Stimulated activated CD8-positive, alpha-beta memory T cell treated with anti-CD3 and anti-CD28 coated beads, Interleukin-7, amount 100 ng/mL, for 48 hours (primary cell): Measurements from ENCODE around the gene HOXD8.

Experiments used
- DNase-seq, 2 donors: peaks; one replicate each; pipeline ENCODE4 v3.0.0-alpha.2; 2020; ENCODE audit warnings: low read depth in 1 of 2; ENCODE audit errors: extremely low read depth in 1 of 2

The HOXD8 gene

GRCh38 chr2:176145085-176145969, 15.8 kb downstream of the HOXD8 start:
- no peak for DNase-seq

DNA sequence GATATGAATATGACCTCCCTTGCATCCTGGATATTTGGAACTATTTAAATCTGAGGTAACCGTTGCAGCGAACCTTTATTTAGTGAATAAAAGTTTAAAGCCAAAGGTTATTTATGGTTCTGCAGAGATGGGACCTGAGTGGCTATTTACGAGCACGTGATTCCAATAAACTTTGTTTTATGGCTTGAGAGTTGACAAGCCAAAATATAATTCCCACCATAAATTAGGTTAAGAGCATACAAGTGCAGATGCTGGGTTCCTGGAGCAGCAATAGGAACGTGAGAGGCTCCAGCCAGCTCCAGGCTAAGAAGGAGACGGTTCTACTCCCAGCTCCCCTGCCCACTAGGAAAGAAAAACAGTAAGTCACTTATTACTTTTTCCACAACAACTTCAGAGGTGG, 16.6 kb downstream of the HOXD8 start:
- DNase-seq, result no peak

DNA sequence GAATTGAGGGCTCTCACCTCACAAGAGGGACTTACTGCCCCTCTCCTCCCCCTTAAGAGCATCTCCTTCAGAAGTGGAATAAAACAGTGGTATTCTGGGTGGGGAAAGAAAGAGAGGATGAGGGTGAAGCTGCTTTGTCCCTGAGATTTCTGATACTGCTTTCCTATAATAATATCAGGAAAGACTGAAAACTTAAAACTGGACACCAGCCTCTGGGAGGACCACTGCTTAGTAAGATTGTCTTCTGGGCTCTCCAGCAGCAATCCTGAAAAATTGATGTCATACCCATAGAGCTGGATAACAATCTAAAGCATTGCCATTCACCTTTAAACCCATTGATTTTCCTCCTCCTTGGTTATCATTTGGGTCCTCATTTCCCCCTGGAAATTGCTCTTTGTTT, 17.1 kb downstream of the HOXD8 start:
- DNase-seq, result no peak

DNA sequence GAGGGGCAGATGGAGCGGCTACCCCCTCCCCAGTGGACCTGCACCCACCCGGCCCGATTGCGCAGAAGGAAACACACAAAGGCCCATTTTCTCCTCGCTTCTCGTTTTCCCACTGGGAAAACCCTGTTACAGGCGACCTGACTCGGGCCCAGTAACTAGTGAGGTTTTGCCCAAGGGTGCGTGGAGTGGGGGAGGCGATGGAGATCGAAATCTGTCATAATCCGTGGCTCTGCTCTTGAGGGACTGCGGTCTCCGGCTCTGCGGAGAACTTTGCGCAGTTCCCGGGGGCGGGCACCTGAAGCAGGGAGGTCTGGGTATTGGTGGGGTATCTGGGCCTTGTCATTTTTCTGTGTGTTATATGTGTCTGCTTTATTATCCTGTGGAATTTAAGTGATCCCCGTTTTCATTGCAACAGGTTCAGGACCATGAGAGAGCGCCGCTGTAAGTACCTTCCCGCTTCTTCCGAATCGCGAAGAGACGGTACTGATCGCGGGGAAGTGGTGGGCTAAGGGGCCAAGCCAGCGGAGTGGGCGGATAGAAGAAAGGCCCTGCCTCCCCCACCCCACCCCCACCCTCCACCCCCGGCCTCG, 17.8 kb downstream of the HOXD8 start:
- DNase-seq, result no peak

DNA sequence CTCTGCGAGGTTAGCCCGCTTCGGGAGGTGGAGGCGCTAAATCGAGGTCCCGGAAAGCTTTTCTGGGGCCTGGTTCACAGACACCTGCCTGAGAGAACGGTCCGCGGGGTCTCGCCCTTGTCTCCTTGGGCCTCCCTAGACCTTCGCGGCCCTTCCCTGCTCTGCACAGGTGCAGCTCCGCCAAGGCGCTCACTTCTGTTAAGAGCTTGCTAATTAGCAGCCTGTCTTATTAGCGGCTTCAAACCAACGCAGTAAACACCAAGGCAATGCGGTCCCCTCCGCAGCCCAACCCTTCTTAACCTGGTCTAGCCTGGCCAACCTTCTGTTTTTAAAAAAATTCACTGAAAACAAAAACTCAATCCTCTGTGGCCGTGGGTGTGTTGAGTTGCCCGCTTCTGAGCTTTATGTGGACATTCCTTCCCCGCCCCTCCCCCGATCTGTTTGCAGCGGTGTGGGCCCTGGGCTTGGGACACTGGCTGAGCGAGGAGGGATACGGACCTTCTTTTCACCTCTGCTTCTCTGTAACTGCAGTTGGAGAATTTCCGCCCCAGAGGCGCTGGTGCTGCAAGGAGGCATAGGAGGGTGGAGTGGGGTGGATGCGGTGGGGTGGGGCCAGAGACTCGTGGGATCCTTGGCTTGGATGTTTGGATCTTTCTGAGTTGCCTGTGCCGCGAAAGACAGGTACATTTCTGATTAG, 18.4 kb downstream of the HOXD8 start:
- DNase-seq, result no peak

GRCh38 chr2:176148751-176149421, 19.4 kb downstream of the HOXD8 start:
- no peak for DNase-seq

GRCh38 chr2:176149481-176149938, 20.0 kb downstream of the HOXD8 start:
- DNase-seq, result no peak

- no peak for DNase-seq
Measured at GRCh38 chr2:176149939-176150583, 20.6 kb downstream of the HOXD8 start.

GRCh38 chr2:176150584-176151441, 21.3 kb downstream of the HOXD8 start:
- no peak for DNase-seq

GRCh38 chr2:176151442-176152287, 22.2 kb downstream of the HOXD8 start, which contains the start of gene HOXD4:
Gene HOXD4 (plus strand): TSS chr2:176151550. CDS start chr2:176151634, 84 bp downstream.
- no peak for DNase-seq

DNA sequence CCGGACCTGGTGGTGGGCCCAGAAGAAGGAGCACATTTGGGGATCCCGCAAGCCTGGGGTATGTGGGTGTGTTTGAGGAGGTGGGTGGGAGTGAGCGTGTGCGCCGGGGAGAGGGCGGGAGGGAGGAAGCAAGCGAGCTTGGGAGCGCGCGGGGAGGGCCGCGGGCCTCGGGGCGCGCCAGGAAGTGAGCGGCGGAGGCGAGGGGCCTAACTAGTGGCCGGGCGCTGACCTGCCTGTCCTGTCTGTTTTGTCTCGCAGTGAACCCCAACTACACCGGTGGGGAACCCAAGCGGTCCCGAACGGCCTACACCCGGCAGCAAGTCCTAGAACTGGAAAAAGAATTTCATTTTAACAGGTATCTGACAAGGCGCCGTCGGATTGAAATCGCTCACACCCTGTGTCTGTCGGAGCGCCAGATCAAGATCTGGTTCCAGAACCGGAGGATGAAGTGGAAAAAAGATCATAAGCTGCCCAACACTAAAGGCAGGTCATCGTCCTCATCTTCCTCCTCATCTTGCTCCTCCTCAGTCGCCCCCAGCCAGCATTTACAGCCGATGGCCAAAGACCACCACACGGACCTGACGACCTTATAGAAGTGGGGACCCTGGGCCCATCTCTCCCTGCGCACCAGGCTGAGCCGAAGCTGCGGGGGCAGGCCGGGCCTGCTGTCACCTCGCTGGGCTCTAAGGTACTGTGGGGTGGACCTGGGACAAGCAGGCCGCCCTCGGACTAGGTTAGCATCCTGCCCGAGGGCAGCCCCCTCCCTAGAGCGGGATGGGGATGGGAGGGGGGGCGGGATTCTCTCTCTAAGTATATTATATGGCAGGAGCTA, 23.1 kb downstream of the HOXD8 start:
- DNase-seq, result no peak

DNA sequence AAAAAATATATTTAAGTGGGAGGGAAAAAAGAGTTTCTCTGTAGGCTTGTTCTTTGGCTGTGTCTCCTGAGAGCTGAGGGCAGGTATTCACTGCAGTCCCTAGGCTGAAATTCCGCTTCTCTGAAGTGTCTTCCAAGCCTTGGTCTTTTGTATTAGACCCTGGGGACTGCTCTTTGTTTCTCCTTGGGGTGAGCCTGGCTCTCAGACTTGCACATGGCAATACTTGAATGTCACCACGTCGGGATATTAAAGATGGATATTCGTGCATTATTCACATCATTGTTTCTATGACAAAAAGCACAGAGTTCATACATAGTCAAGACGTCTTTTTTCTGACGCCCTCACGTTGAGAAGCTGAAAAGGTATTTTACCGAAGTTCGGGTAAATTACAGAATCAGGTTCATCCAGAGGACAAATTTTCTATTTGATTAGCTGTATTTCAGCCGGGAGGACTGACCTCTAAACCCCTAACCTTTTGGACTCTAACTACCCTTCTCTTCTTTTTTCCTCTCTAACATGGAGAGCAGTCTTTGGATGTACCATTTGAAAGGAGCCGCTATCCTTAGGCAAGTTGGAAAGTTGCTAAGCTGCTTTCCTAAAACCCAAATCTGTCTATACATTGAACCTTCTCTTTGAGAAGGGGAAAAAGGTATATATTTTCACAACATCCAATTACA, 25.2 kb downstream of the HOXD8 start:
- DNase-seq, result no peak

GRCh38 chr2:176155356-176156044, 26.0 kb downstream of the HOXD8 start:
- DNase-seq, result no peak

DNA sequence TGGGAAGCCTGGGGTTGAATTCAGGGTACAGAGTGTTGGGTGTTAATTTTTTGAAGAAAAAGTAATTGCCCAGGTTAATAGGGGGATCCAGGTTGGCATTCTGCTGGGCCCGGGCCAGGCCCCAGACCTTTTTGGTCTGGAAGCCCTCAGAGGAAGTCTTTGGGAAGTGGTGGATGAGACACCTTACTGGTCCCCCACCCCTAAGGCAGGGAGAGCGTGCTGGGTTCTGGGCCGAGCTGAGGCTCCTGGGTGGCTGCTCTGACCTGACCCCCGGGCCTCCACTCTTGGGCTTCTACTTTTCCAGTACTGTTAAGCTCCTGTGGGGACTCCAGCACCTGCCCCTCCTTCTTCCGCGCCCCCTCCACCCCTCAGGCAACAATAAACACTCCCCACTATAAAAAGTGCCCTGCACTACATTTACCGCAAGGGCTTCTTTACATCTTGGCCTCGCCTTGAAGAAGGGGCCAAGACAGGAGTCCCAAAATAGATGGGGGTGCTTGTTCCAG, 26.8 kb downstream of the HOXD8 start:
- no peak for DNase-seq

- DNase-seq, result no peak
Measured at GRCh38 chr2:176156807-176157498, 27.4 kb downstream of the HOXD8 start, which contains the start of gene HOXD3. Gene HOXD3 (plus strand): TSS chr2:176157307. CDS start chr2:176169115, 11,808 bp downstream.
